ENCODE data around the gene PCBP2.
"Not testable (repeated sequence)": the region's sequence is repeated elsewhere in the genome, so short reads cannot be mapped to it uniquely, and the experiment has no call there.

Gene PCBP2

DNA sequence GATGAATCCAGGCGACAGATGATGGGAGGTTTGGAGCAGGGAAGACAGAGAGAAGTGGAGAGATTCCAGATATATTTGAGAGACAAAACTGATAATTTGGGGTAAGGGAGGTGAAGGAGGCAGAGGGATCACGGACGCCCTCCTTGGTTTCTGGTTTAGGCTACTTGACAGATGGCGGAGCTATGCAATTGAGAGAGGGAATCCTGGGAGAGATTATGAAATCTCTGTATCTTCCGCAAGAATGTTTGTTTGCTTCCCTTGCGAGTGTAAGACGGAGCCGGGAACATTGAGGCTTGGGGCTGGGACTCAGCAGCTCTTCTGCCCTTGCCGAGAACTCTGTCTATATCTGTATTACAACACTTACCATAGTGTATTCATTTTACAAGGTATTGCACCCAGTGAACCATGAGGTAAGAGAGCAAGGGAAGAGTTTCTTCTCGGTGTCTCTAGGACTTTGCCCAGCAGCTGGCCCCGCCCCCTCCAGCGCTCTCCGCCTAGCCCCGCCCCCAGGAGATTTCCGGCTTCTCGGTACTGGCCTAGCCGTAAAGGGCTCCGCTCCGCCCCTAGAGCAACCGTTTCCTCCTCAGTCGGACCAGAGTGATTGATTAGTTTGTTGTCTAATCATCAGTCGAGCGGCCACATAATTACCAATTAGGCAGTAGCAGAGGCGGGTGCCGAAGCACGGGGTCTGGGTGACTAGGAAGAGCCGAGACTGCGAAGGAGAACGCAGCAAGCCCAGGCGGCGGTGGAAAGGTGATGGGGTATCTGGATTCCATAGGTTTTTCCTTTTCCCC, 10.7 kb upstream of the PCBP2 start, which contains the start of gene PRR13:
TSS of gene PRR13 (plus strand) at position 695 of the 794 bp plus-strand sequence. CDS start 981 bp downstream, outside the sequence.
- peak; percentile 99 to 100 (median 100) for DNase-seq

DNA sequence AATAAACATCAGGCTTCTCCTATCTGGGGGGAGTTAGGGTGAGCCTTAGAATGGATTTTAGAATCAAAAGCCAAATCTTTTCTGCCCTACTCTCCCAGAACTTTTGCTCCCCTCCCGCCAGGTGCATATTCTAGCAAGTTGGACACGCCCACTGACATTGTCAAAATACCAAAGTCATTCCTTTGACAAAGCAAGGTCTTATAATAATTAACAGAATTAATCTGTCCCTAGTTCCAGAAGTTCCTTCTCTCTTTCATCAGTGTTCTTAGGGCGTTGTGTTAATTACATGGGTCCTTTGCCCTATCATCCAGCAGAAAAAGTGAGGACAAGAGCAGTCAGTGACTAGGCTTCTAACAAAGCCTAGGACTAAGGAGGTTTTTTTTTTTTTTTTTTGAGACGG, 7.9 kb upstream of the PCBP2 start:
- DNase-seq, result no peak

DNA sequence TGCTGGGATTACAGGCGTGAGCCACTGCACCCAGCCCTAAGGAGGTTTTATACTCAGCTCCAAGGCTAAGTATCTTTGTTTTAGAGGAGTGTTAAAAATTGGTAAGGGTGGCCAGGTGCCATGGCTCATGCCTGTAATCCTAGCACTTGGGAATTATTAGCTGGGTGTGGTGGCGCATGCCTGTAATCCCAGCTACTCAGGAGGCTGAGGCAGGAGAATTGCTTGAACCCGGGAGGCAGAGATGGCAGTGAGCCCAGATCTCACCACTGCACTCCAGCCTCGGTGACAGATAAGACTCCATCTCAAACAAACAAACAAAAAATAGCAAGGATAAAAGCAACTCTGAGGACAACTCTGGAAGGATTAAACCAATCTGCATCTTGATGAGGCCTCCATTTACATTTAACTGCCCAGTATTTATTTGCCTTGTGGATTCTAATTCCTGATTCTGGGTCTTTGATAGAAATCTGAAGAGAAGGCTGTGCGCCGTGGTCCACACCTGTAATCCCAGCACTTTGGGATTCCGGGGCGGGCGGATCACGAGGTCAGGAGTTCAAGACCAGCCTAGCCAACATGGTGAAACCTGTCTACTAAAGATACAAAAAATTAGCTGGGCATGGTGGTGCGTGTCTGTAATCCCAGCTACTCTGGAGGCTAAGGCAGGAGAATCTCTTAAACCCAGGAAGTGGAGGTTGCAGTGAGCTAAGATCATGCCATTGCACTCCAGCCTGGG, 7.1 kb upstream of the PCBP2 start:
- not testable (repeated sequence) for DNase-seq

DNA sequence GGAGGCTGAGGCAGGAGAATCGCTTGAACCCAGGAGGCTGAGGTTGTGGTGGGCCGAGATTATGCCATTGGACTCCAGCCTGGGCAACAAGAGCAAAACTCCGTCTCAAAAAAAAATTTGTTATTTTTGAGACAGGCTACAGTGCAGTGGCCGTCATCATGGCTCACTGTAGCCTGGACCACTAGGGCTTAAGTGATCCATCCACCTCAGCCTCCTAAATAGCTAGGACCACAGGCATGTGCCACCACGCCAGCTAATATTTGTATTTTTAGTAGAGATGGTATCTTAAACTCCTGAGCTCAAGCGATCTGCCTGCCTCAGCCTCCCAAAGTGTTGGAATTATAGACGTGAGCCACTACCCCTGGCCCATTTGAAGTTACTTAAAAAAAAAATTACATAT, 966 bp upstream of the PCBP2 start:
- DNase-seq, result no peak

DNA sequence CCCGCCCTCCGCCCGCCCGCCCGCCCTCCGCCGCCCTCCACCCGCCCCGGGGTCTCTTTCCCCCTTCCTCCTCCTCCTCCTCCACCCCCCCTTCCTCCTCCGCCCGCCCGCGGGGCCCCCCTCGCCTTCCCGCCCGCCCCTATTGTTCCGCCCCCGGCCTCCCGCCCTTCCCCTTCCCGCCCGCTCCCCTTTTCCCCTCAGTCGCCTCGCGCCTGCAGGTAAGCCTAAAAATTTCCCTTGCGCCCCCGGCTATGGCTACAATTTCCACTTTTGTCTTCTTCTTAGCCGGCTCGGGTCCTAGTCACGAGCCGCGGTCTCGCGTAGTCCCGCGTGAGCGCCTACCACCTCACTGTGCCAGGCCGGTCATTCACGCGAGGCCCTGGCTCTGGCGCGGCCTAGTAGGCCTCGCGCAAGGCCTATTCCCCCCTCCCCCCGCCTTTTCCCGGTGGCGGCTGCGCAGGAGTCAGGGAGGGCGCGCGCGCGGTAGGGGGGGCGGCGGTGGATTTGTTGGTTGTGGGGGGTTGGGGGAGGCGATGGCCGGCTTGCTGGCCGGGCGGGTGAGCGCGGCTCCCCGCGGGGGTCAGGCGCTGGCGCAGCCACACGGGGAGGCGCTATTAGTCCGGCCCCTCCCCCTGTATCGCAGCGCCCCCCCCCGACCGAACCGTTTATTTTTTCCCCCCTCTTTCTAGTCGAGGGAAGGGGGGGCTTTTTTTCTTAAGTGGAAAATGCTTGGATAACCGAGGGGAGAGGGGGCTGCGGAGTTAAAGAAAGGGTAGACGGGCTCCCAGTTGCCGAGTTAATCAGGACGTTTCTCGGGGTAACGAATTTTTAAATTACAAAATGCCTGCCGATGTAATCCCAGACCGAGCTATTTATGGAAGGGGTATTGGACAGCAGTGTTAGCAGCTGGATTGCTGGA, 516 bp downstream of the PCBP2 start:
- DNase-seq, result peak; percentile 76 to 92 (median 84)

DNA sequence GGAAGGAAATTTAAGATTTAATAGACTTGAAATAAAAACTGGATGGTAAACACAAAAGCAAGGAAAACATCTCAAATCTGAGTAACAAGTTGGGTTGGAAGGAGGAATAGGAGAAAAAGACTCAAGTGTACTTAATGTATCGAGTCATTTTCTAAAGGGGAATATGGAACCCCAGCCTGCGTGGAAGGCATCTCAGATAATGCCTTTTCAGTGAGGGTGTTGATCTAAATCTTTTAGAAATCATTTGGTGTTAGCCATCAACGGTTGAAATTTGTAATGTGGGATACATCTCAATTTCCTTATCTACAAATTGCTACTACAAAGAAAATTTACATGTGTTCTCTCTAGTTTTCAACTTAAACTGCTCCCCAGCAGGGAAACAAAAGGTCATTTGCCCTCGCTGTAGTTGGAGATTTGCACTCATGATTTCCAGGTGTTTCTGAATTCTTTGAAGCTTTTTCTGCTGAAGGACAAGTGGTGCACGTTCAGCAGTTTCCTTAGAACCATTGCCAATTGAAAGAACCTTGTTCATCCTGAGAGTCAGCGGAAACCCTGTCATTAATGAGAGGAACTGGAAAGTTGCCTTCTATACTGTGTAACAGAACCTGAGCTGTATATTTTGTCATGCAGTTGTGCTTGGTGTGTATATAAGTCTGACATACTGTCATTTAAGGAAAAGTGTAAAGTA, 2.2 kb downstream of the PCBP2 start:
- no peak for DNase-seq

DNA sequence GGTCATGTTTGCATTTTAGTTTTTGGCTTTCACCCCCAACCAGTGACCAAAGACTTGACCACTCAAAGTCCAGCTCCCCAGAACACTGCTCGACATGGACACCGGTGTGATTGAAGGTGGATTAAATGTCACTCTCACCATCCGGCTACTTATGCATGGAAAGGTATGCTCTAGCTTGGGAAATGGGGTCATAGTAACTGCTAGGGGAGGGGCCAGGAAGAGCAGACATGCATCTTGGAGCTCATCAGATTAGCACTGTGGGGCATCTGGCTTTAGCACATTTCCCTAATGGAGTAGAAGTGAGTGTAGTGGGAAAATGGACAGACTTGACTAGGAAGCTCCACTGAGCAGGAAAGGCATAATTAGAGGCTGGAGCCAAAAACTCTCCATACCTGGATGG, 2.8 kb downstream of the PCBP2 start:
- no peak for DNase-seq

DNA sequence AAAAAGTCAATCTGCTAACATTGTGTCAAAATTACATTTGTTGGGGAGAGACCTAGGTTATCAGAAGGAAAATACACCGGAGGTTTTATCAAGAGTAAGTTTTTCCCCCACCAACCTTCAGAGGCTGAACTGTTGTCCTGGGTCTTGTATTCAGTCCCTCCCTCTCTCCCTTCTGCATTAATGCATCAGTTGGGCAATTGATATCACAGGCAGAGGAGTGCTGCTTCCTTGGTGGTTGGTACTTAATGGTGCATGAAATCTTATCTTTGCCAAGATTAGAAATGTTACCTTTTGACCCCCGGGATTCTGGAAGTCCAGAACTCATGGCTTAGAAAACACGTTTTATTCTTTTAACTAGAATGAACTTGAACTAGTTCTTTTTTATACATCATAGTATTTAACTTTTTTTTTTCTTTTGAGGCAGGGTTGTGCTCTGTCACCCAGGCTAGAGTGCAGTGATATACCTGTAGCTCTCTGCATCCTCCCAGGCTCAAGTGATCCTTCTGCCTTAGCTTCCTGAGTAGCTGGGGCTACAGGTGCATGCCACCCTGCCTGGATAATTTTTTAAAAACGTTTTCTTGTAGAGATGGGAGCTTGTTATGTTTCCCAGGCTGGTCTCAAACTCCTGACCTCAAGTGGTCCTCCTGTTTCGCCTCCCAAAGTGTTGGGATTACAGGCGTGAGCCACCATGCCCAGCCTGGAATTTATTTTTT, 4.9 kb downstream of the PCBP2 start:
- DNase-seq, result no peak

DNA sequence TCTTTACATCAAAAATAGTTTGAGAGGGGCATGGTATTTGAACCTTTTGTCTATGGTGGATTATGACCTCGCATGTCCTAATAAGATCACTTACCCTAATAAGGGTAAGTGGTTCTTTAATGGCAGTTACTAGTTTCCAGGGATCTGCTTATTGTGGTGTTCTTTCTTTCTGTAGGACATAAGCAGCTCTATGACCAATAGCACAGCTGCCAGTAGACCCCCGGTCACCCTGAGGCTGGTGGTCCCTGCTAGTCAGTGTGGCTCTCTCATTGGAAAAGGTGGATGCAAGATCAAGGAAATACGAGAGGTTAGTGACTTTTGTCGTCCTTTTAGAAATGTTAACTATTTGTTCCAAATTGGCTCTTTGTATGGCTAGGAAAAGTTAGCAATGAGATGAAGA, 7.2 kb downstream of the PCBP2 start:
- no peak for DNase-seq

DNA sequence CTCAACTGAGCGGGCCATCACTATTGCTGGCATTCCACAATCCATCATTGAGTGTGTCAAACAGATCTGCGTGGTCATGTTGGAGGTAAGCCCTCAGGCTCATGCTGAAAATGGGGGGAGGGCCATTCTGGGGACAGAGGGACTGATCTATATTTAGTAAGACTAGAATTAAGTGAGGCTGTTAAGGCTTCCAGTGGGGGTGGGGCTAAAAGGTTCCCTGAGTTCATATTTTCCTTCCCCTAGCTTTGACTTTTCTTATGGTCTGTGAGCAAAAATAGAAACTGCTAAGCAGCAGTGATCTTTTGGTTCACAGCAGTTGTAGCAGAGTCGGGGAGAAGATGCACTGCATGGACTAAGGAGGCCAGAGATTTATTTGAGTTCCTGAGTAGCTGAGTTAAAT, 9.2 kb downstream of the PCBP2 start:
- no peak for DNase-seq

DNA sequence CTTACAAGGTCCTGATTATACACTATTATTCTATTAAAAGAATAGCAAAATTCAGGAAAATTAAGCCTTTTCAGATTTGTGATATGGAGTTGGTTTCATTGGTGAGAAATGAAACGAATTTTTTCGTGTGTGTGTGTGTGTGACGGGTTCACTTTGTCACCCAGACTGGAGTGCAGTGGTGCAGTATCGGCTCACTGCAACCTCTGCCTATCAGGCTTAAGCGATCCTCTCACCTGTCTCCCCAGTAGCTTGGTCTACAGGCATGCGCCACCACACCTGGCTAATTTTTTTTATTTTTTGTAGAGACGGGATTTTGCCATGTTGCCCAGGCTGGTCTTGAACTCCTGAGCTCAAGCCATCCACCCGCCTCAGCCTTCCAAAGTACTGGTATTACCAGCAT, 9.7 kb downstream of the PCBP2 start:
- DNase-seq, result no peak

DNA sequence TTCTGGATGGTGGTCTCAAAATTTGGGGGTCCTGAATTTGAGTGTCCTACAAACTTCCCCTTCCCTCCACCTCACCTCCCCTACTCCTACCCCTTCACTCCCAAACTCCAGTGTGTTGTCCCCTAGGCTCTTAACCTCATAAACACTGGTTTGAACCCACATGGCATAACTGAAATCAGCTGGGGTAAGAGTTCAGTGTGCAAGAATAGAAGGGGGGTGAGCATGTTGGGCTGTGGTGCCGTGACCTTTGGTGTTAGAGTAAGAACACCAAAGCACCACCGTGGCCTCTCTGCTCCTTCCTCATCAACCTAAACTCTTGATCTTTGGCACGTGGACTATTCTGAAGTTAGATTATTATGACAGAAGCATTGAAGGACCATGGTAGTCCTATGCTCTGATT, 11.0 kb downstream of the PCBP2 start:
- DNase-seq, result no peak

DNA sequence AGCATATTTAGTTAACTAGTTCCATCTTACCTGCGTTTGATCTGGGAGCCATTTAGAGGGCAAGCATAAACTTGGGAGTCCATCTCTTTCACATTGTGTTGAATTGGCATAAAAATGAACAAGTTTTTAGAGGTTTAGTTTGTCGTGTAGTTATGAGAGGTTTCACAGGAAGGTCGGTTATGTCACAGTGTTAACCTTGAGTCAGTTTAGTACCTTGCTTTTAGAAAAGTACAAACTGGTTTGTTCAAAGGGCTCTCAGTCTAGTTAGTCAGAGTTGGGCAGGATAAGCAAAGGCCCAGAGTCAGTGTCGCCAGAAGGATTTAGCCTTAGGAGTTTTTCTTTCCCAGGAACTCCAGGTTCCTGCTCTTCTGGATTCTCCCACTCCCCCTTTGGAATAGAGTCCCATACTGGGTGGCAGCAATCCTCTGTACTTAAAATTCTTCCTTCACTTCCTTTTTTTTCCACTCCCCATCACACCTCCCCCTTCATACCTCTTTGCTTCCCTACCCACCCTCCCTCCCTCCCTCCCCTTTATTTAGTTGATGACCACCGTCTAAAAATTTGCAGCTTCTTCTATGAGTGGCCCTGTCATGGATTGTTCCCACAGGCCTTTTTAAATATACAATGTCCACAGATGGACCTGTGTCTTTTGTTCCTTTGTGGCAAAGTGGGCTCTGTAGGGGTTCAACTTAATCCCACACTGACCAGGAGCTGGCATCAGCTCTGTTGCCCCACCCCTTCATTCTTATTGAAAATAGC, 12.1 kb downstream of the PCBP2 start:
- DNase-seq, result no peak

DNA sequence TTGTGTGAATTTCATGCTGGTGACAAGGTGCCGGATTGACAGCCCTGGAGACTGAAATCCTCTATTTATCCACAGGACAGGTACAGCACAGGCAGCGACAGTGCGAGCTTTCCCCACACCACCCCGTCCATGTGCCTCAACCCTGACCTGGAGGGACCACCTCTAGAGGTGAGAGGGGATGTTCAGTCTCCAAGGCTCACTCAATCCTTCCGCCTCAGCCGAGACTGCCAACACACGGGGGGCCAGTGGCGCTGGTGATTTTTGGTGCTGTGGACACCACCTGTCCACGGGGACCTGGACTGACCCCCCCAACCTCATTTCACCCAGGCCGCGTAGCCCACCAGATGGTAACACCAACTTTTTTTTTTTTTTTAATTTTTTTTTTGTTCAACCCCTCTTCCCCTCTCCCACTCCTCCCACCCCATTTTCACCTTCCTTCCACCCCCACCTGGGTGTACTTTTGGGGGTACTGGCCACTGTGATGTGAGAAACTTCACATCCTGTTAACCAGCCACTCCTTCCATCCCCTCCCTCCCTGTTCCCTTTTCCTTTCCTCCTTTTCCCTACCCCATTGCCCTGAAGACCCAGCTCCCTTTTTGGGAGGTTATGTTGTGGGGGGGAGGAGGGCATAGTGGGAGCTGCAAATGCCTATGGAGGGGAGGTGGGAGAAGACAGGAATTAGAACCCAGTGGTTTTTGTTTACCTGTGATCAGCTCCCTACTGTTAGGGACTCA, 12.9 kb downstream of the PCBP2 start:
- DNase-seq, result no peak

DNA sequence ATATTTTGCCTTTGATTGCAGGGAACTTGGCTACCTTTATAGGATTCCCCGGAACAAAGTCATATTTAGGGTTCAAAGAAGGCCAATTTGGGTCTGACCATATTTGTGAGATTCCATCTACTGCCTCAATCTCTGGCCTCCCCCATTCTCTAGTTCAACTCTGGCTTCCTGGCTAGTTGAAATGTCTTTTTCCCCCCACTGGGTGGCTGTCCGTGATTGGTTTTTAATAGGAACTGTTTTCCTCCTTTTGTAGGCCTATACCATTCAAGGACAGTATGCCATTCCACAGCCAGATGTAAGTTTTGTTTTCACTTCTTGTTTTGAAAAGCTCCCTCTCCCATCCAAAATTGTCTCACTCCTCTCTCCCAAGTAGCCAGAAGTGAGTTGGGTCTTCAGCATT, 13.8 kb downstream of the PCBP2 start:
- peak in 1 of 4 experiments; percentile 23 for DNase-seq

DNA sequence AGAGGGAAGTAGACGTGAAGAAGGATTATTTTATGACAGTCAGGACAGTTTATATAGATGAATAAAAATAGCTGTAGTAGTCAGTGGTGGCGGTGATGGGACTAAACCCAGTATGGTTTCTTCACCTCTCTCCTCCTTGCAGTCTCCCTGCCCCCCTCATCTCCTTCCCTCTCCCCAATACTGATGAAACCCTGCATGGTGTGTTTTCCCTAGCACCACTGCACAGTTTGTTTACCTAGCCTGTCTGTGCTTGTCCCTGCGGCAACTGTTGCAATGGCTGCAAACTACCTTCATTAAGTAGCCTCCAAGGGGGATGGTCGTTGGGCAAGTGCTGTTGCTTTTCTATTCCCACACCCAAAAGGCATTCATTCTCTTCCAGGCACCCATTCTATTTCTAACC, 14.7 kb downstream of the PCBP2 start:
- DNase-seq, result no peak

DNA sequence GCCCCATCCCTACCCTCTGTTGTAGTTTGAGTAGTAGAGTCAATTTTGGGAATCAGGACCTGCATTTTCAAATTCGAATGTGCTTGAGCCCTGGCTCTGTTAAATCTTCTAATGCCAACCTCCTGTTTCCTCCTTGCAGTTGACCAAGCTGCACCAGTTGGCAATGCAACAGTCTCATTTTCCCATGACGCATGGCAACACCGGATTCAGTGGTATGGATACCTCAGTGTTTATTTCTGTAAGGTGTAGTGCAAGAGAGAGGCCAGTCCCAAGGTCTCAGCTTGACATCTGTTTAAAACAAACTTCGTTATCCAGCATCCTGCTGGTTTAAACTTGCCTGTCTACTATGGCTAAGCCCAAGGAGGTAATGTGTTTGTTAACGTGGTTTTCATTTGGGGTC, 15.2 kb downstream of the PCBP2 start:
- no peak for DNase-seq

DNA sequence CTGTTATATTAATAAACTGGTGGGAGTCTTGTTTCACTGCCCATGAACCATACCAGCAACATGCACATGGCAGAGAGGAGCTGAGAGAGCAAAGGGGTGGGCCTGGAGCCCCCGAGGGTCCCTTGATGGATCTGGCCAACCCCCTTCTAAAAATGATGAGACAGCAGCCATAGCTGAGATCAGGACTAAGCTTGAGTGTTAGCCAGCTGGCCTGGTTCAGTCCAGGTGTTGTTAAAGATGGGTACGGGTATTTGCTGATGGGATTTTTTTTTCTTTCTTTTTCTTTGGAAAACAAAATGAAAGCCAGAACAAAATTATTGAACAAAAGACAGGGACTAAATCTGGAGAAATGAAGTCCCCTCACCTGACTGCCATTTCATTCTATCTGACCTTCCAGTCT, 16.0 kb downstream of the PCBP2 start:
- DNase-seq, result no peak

DNA sequence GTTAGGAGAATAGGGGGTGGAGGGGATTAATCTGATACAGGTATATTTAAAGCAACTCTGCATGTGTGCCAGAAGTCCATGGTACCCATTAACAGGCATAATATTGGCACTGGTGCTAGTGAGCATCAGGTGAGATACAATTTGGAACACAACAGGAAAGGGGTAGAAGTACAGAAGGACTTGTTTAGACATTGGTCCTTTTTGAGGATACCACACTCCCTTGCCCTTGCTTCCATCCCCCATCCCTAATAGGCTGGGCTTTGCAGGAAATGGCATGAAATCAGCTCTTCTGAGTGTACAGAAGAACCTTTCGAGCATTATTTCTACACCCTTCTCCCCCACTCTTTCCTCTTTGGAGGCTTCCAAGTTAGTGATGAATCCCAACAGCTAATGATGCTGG, 16.4 kb downstream of the PCBP2 start:
- DNase-seq, result no peak

DNA sequence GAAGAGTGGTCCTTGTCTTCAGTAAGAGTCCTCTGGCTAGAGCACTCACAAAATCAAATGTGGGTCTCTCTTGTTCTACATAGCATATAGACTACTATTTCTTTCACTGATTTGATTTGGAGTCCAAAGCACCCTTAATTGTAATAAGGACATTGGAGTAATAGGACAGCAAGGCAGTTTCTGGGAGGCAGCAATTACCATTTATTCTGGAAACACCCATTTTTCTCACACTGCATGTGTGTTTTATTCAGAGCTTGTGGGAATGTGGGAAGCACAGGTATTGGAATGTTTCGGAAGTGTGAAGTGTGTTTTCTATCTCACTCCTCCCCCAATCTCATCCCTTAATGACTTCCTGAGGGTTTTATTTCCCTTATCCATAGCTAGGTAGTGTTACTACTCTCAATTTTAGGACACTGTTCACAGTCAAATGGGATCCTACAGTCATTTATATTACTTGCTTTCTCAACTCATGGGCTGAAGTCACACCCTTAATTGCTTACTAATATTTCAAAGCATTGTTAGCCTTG, 20.2 kb downstream of the PCBP2 start:
- no peak for DNase-seq

All from suppressor macrophage (primary cell).